Upper lobe of right lung (tissue), 1 donor: ENCODE measurements around the gene TTC1. TPM values are rescaled to one million over a fixed set of nuclear protein-coding genes. Genes with fewer than 3 reads are reported as not detected.
"Not testable (repeated sequence)": the region's sequence is repeated elsewhere in the genome, so short reads cannot be mapped to it uniquely, and the experiment has no call there.

Experiments
- ATAC-seq: fragments of 200-7000 bp; cut with Tn5 transposase; one replicate; pipeline ENCODE4 v1.9.1; 2020; ENCODE audit warnings: mild to moderate bottlenecking, moderate library complexity
- DNase-seq: peaks from one replicate; pipeline ENCODE4 v3.0.0-alpha.2; 2020
- H3K27ac ChIP-seq: fragments of 200-600 bp; one replicate; pipeline ENCODE4 v1.8.0; 2022
- H3K27me3 ChIP-seq: fragments of 200-600 bp; one replicate; pipeline ENCODE4 v1.8.0; 2022; ENCODE audit warnings: mild to moderate bottlenecking
- H3K36me3 ChIP-seq: fragments of 200-600 bp; one replicate; pipeline ENCODE4 v1.8.0; 2022
- H3K4me1 ChIP-seq: fragments of 200-600 bp; one replicate; pipeline ENCODE4 v1.8.0; 2022
- H3K4me3 ChIP-seq: fragments of 200-600 bp; one replicate; pipeline ENCODE4 v1.8.0; 2022; ENCODE audit warnings: mild to moderate bottlenecking
- H3K9me3 ChIP-seq: fragments of 200-600 bp; one replicate; pipeline ENCODE4 v1.8.0; 2022
- intact Hi-C: fragments of 100-400 bp; cut with DNase I; formaldehyde crosslinking; loops from one replicate; pipeline ENCODE4 v1.11.0; 2022
- total RNA-seq: library from RNA; stranded (reverse); fragmentation: NEBNext Ultra II Directional; extraction: Animal tissue kit (Norgen Biotek cat#: 25700); gene quantifications from one replicate; pipeline ENCODE4 v1.2.1, GENCODE V29; 2021
- TF ChIP-seq, protein P1 (sequence below): fragments of 200-600 bp; IDR thresholded peaks from one replicate; pipeline ENCODE4 v1.8.0; 2022; ENCODE audit warnings: antibody characterized with exemption
- donor health status: DM: no; HTN: yes; CAD: no; lungs with severe emphysema.

The TTC1 gene
- total RNA-seq, 1 donor from 2014 or later, result 39.6 TPM

DNA sequence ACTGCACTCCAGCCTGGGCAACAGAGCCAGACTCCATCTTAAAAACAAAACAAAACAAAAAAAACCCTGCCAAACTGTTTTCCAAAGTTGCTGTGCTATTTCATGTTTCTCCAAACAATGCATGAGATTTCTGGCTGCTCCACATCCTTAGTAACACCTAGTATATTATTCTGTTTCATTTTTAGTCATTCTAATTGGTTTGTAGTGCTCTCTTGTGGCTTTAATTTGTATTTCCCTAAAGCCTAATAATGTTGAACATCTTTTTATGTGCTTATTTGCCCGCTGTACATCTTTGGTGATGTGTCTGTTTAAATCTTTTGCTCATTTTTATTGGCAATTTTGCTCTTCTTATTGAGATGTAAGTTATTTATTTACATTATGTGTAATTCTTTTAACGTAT is 18.4 kb upstream of the TTC1 start:
- H3K27me3 ChIP-seq, result peaks cover 3% of the 10 kb centered on the region
- no peak overlapping the region for H3K4me3 ChIP-seq
- H3K4me1 ChIP-seq, result peaks cover 7% of the 10 kb centered on the region
- ATAC-seq (no peak), DNase-seq (no peak)
- TF ChIP-seq, protein P1, sequence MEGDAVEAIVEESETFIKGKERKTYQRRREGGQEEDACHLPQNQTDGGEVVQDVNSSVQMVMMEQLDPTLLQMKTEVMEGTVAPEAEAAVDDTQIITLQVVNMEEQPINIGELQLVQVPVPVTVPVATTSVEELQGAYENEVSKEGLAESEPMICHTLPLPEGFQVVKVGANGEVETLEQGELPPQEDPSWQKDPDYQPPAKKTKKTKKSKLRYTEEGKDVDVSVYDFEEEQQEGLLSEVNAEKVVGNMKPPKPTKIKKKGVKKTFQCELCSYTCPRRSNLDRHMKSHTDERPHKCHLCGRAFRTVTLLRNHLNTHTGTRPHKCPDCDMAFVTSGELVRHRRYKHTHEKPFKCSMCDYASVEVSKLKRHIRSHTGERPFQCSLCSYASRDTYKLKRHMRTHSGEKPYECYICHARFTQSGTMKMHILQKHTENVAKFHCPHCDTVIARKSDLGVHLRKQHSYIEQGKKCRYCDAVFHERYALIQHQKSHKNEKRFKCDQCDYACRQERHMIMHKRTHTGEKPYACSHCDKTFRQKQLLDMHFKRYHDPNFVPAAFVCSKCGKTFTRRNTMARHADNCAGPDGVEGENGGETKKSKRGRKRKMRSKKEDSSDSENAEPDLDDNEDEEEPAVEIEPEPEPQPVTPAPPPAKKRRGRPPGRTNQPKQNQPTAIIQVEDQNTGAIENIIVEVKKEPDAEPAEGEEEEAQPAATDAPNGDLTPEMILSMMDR, result peak; percentile 23
- H3K36me3 ChIP-seq, result no peaks in the 10 kb centered on the region
- intact Hi-C loops, result no loop called here
- no peak overlapping the region for H3K27ac ChIP-seq
- H3K9me3 ChIP-seq, result no peaks in the 10 kb centered on the region

DNA sequence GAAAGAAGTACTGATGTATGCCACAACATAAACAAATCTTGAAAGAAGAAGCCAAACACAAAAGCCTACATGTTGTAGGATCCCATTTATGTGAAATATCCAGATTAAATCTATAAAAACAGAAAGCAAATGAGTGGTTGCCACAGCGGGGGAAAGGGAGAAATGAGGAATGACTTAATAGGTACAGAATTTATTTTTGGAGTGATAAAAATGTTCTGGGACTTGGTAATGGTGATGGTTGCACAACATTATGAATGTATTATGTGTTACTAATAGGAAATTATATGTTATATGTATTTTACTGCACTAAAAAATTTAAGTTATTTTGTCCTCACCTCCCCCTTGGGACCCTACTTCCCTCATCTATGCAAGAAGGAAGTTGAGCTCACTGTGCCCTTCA is 16.4 kb upstream of the TTC1 start:
- DNase-seq, result no peak
- no peak overlapping the region for H3K27ac ChIP-seq
- H3K9me3 ChIP-seq, result no peaks in the 10 kb centered on the region
- no peaks in the 10 kb centered on the region for H3K36me3 ChIP-seq
- intact Hi-C loops, result no loop called here
- TF ChIP-seq, protein P1, result no peak
- H3K4me3 ChIP-seq, result no peak overlapping the region
- no peaks in the 10 kb centered on the region for H3K4me1 ChIP-seq
- no peak for ATAC-seq
- no peaks in the 10 kb centered on the region for H3K27me3 ChIP-seq

DNA sequence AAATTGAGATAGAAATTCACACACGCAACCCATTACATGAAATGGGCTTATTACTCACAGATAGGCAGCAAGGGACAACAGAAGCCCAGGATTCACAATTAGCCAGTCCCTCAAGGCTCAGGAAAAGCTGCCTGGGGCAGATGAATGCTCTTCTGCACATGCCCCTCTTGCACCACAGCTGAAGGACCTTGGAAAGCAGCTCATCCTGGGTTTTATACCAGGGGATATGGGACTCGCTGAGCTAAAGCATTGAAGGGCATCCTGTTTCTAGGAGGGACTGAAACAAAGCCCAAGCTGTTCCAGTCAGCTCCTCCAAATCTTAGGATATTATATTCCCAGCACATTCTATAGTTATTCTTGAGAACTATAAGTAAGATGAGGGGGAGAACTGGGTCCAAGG is 15.7 kb upstream of the TTC1 start:
- intact Hi-C loops, result no loop called here
- Histone ChIP-seq H3K36me3 (no peaks in the 10 kb centered on the region), H3K4me3 (no peak overlapping the region), H3K4me1 (no peaks in the 10 kb centered on the region), H3K9me3 (no peaks in the 10 kb centered on the region), H3K27ac (no peak overlapping the region), H3K27me3 (no peaks in the 10 kb centered on the region)
- ATAC-seq (no peak), DNase-seq (no peak)
- TF ChIP-seq, protein P1, result no peak

DNA sequence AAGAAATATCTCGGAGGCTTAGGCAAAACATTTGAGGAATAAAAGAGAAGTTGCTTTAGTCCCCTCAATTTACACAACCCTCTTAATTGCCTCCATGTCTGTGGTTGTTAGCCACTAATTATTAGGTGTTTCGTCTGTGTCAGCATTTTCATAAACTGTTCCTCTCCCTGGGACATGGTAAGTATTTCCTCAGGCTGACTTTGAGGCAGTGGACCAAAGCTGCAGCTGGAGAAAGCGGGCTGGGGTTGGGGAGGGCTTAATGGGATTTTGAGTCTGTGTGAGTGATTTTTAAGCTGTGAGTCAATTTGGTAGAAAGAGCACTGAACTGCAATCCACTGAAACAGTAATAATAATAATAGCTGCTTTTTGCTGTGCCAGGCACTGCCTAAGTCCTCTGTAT is 13.0 kb upstream of the TTC1 start:
- ATAC-seq (no peak), DNase-seq (no peak)
- Histone ChIP-seq H3K4me1 (no peaks in the 10 kb centered on the region), H3K36me3 (no peaks in the 10 kb centered on the region), H3K9me3 (no peaks in the 10 kb centered on the region), H3K27me3 (no peaks in the 10 kb centered on the region), H3K4me3 (no peak overlapping the region), H3K27ac (no peak overlapping the region)
- intact Hi-C loops, result no loop called here
- TF ChIP-seq, protein P1, result no peak

DNA sequence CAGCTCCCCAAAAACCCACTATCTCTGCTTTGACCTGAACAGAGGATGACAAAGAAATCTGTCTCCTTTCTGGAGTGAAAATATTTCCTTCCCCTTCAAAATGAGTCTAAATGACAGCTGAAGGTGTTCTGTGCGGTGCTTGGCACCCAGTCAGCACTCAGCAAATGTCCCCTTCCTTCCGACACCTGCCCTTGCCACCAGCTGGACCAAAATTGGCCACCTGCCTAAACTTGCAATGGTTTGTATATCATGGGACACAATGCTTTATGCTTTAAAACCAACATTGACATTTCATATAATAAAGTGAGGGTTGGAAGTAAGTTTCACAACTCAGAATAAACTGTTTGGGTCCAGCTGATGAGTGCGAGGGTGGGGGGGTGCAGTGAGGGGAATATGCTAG is 7.5 kb upstream of the TTC1 start:
- Histone ChIP-seq H3K36me3 (no peaks in the 10 kb centered on the region), H3K4me3 (no peak overlapping the region), H3K4me1 (no peaks in the 10 kb centered on the region), H3K27me3 (no peaks in the 10 kb centered on the region), H3K9me3 (no peaks in the 10 kb centered on the region), H3K27ac (no peak overlapping the region)
- intact Hi-C loops, result no loop called here
- ATAC-seq (no peak), DNase-seq (no peak)
- TF ChIP-seq, protein P1, result no peak

DNA sequence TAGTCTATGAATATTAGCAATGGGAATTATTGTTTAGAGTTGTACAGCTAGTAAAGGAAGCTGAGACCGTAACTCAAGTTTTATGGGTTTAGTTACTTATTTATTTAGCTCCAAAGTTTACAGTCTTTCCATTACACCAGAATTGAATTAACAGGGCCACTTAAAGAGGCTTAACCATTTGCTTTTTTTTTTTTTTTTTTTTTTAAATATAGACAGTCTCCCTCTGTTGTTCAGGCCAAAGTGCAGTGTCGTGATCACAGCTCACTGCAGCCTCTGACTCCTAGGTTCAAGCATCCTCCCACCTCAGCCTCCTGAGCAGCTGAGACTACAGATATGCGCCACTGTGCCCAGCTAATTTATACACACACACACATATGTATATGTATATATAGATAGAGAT is 1.4 kb upstream of the TTC1 start:
- Histone ChIP-seq H3K9me3 (no peaks in the 10 kb centered on the region), H3K4me3 (no peak overlapping the region), H3K36me3 (peaks cover 19% of the 10 kb centered on the region), H3K27me3 (no peaks in the 10 kb centered on the region), H3K4me1 (peaks cover 18% of the 10 kb centered on the region), H3K27ac (no peak overlapping the region)
- ATAC-seq (no peak), DNase-seq (no peak)
- intact Hi-C loops, result no loop called here
- TF ChIP-seq, protein P1, result no peak

DNA sequence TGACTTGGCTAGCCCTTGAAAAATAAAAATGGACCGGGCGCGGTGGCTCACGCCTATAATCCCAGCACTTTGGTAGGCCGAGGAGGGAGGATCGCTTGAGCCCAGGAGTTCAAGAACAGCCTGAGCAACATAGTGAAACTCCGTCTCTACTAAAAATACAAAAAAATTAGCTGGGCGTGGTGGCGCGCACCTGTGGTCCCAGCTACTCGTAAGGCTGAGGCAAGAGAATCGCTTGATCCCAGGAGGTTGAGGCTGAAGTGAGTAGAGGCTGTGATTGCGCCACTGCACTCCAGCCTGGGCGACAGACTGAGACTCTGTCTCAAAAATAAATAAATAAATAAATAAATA is 436 bp upstream of the TTC1 start:
- DNase-seq, H3K9me3 ChIP-seq, H3K27me3 ChIP-seq, intact Hi-C loops, ATAC-seq: not testable (repeated sequence)
- peaks cover 18% of the 10 kb centered on the region for H3K4me1 ChIP-seq
- peak overlapping the region; percentile 64 for H3K4me3 ChIP-seq
- peak overlapping the region; percentile 77 for H3K27ac ChIP-seq
- peaks cover 29% of the 10 kb centered on the region for H3K36me3 ChIP-seq
